H1 (cell line): Measurements from ENCODE around the gene LCNL1. TPM values are rescaled to one million over a fixed set of nuclear protein-coding genes. Genes with fewer than 3 reads are reported as not detected.

Experiments
- CREB1 ChIP-seq: IDR thresholded peaks from 2 replicates; pipeline ENCODE4 v1.6.1; 2012; ENCODE audit warnings: inconsistent platforms
- KDM1A ChIP-seq: fragments of 200-600, 300-600 bp; sonication (generic); IDR thresholded peaks from 2 replicates; pipeline ENCODE4 v1.7.1; 2016; ENCODE audit warnings: mild to moderate bottlenecking, low read length, borderline replicate concordance
- polyA plus RNA-seq, 7 experiments: library from polyadenylated mRNA; depleted of rRNA in 3 of 7; stranded (reverse) in 5 of 7; unstranded in 2 of 7; fragments of >200 nt in 5 of 7; fragments of 200-250 nt in 2 of 7; gene quantifications; 1 replicate in 5 of 7; 2 replicates in 1 of 7; 4 replicates in 1 of 7; pipeline versions ENCODE4 v1.2.1 to v1.2.3, GENCODE V29; 2011 to 2013; ENCODE audit warnings: missing spikeins in 2 of 7, mixed read lengths in 2 of 7
- total RNA-seq: library from RNA; stranded (reverse); fragmentation: NEBNext Ultra II Directional; extraction: Animal tissue kit (Norgen Biotek cat#: 25700); gene quantifications from 2 replicates; pipeline ENCODE4 v1.2.1, GENCODE V29; 2021

LCNL1 gene
- total and polyA plus RNA-seq, 2 of the 8 experiments (the other 6 are each of a cell fraction or from before 2014, with no cell fraction given): 0.11 TPM; not detected in 1

DNA sequence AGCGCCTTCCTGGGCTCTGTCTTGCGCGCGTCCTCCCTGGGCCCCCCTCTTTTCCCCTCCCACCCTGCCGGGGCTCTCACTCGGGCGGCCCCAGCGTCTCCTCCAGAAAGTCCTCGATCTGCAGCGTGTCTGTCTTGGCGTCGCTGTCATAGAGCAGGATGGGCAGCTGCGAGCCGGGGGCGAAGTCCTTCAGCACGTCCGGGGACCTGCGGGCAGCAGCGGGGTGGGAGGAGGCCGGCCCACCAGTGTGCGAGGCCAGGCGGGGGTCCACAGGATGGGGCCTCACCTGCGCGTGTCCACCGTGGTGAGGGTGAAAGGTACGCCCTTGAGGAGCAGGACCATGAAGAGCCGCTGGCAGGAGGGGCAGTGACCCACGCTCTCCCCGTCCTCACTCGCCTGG, 12.6 kb downstream of the LCNL1 start (continued):
- TF ChIP-seq CREB1 (no peak), KDM1A (no peak)
